HEK293 (cell line): ENCODE measurements around the gene PPM1E.
A peak's percentile ranks its signal among the peaks of the same experiment; 100 is the strongest.

Experiments used
- BCL11A ChIP-seq: fragments of 450-650 bp; formaldehyde crosslinking; IDR thresholded peaks from 2 replicates; pipeline ENCODE4 v1.5.1; 2016; ENCODE audit warnings: low read depth, missing biosample characterization, missing genetic modification characterization
- BCL11B ChIP-seq: fragments of 450-650 bp; formaldehyde crosslinking; IDR thresholded peaks from 2 replicates; pipeline ENCODE4 v1.5.1; 2016; ENCODE audit warnings: low read depth, missing biosample characterization, missing genetic modification characterization
- GLI4 ChIP-seq: fragments of 450-650 bp; formaldehyde crosslinking; IDR thresholded peaks from 2 replicates; pipeline ENCODE4 v1.5.1; 2016; ENCODE audit warnings: missing biosample characterization, missing genetic modification characterization
- HOXA7 ChIP-seq: sonication (generic); formaldehyde crosslinking; IDR thresholded peaks from 2 replicates; pipeline ENCODE4 v1.8.1; 2022; ENCODE audit warnings: missing genetic modification reagents, borderline replicate concordance
- KLF16 ChIP-seq: fragments of 450-650 bp; formaldehyde crosslinking; IDR thresholded peaks from 2 replicates; pipeline ENCODE4 v1.5.1; 2017; ENCODE audit warnings: missing biosample characterization, missing genetic modification characterization
- WT1 ChIP-seq: fragments of 450-650 bp; formaldehyde crosslinking; IDR thresholded peaks from 2 replicates; pipeline ENCODE4 v1.5.1; 2016; ENCODE audit warnings: missing biosample characterization, missing genetic modification characterization
- ZBTB21 ChIP-seq: fragments of 450-650 bp; formaldehyde crosslinking; IDR thresholded peaks from 2 replicates; pipeline ENCODE4 v1.5.1; 2017; ENCODE audit warnings: missing biosample characterization, missing genetic modification characterization
- ZIC2 ChIP-seq: fragments of 450-650 bp; formaldehyde crosslinking; IDR thresholded peaks from 2 replicates; pipeline ENCODE4 v1.5.1; 2016; ENCODE audit warnings: missing biosample characterization, missing genetic modification characterization
- ZNF121 ChIP-seq: fragments of 450-650 bp; formaldehyde crosslinking; IDR thresholded peaks from 2 replicates; pipeline ENCODE4 v1.5.1; 2016; ENCODE audit warnings: missing biosample characterization, missing genetic modification characterization
- ZNF140 ChIP-seq: fragments of 450-650 bp; formaldehyde crosslinking; IDR thresholded peaks from 2 replicates; pipeline ENCODE4 v1.5.1; 2016; ENCODE audit warnings: missing biosample characterization, missing genetic modification characterization
- ZNF16 ChIP-seq: fragments of 450-650 bp; formaldehyde crosslinking; IDR thresholded peaks from 2 replicates; pipeline ENCODE4 v1.5.1; 2016; ENCODE audit warnings: low read depth, missing biosample characterization, missing genetic modification characterization
- ZNF169 ChIP-seq: fragments of 450-650 bp; formaldehyde crosslinking; IDR thresholded peaks from 2 replicates; pipeline ENCODE4 v1.5.1; 2016; ENCODE audit warnings: missing biosample characterization, missing genetic modification characterization
- ZNF302 ChIP-seq: fragments of 450-650 bp; formaldehyde crosslinking; IDR thresholded peaks from 2 replicates; pipeline ENCODE4 v1.5.1; 2016; ENCODE audit warnings: missing biosample characterization, missing genetic modification characterization, low read depth
- ZNF394 ChIP-seq: fragments of 450-650 bp; formaldehyde crosslinking; IDR thresholded peaks from 2 replicates; pipeline ENCODE4 v1.5.1; 2016; ENCODE audit warnings: missing biosample characterization, missing genetic modification characterization, mild to moderate bottlenecking, moderate library complexity, borderline replicate concordance
- ZNF529 ChIP-seq: fragments of 450-650 bp; formaldehyde crosslinking; IDR thresholded peaks from 2 replicates; pipeline ENCODE4 v1.5.1; 2017; ENCODE audit warnings: missing genetic modification characterization, missing biosample characterization; ENCODE audit not compliant: insufficient replicate concordance
- ZNF544 ChIP-seq: fragments of 450-650 bp; formaldehyde crosslinking; IDR thresholded peaks from 2 replicates; pipeline ENCODE4 v1.5.0; 2017; ENCODE audit warnings: missing biosample characterization, missing genetic modification characterization
- ZNF558 ChIP-seq: fragments of 450-650 bp; formaldehyde crosslinking; IDR thresholded peaks from 2 replicates; pipeline ENCODE4 v1.5.1; 2016; ENCODE audit warnings: missing biosample characterization, missing genetic modification characterization
- ZNF610 ChIP-seq: fragments of 450-650 bp; formaldehyde crosslinking; IDR thresholded peaks from 2 replicates; pipeline ENCODE4 v1.5.1; 2016; ENCODE audit warnings: missing biosample characterization, missing genetic modification characterization, borderline replicate concordance
- ZNF624 ChIP-seq: fragments of 450-650 bp; formaldehyde crosslinking; IDR thresholded peaks from 2 replicates; pipeline ENCODE4 v1.5.1; 2017; ENCODE audit warnings: missing biosample characterization, missing genetic modification characterization
- ZNF747 ChIP-seq: fragments of 450-650 bp; formaldehyde crosslinking; IDR thresholded peaks from 2 replicates; pipeline ENCODE4 v1.5.1; 2016; ENCODE audit warnings: missing biosample characterization, missing genetic modification characterization
- TF ChIP-seq, protein P1 (sequence below): fragments of 450-650 bp; formaldehyde crosslinking; IDR thresholded peaks from 2 replicates; pipeline ENCODE4 v1.5.1; 2016; ENCODE audit warnings: missing biosample characterization, missing genetic modification characterization
- TF ChIP-seq, protein P2 (sequence below): sonication (generic); formaldehyde crosslinking; IDR thresholded peaks from 2 replicates; pipeline ENCODE4 v1.8.1; 2022; ENCODE audit warnings: mild to moderate bottlenecking, moderate library complexity, missing genetic modification reagents
- TF ChIP-seq, protein P3 (sequence below): fragments of 450-650 bp; formaldehyde crosslinking; IDR thresholded peaks from 2 replicates; pipeline ENCODE4 v1.5.1; 2016; ENCODE audit warnings: missing biosample characterization, missing genetic modification characterization
- TF ChIP-seq, protein P4 (sequence below): fragments of 450-650 bp; formaldehyde crosslinking; IDR thresholded peaks from 2 replicates; pipeline ENCODE4 v1.5.1; 2016; ENCODE audit warnings: missing biosample characterization, missing genetic modification characterization
- TF ChIP-seq, protein P5 (sequence below): fragments of 450-650 bp; formaldehyde crosslinking; IDR thresholded peaks from 2 replicates; pipeline ENCODE4 v1.5.1; 2016; ENCODE audit warnings: missing biosample characterization, missing genetic modification characterization
- TF ChIP-seq, protein P6 (sequence below): IDR thresholded peaks from 2 replicates; pipeline ENCODE4 v1.6.1; 2011; ENCODE audit warnings: mild to moderate bottlenecking, low read depth, low read length, borderline replicate concordance
- TF ChIP-seq, protein P7 (sequence below): fragments of 450-650 bp; formaldehyde crosslinking; IDR thresholded peaks from 2 replicates; pipeline ENCODE4 v1.5.1; 2017; ENCODE audit warnings: missing biosample characterization, missing genetic modification characterization
- TF ChIP-seq, protein P8 (sequence below): fragments of 450-650 bp; formaldehyde crosslinking; IDR thresholded peaks from 2 replicates; pipeline ENCODE4 v1.5.1; 2016; ENCODE audit warnings: missing biosample characterization, missing genetic modification characterization

PPM1E gene

DNA sequence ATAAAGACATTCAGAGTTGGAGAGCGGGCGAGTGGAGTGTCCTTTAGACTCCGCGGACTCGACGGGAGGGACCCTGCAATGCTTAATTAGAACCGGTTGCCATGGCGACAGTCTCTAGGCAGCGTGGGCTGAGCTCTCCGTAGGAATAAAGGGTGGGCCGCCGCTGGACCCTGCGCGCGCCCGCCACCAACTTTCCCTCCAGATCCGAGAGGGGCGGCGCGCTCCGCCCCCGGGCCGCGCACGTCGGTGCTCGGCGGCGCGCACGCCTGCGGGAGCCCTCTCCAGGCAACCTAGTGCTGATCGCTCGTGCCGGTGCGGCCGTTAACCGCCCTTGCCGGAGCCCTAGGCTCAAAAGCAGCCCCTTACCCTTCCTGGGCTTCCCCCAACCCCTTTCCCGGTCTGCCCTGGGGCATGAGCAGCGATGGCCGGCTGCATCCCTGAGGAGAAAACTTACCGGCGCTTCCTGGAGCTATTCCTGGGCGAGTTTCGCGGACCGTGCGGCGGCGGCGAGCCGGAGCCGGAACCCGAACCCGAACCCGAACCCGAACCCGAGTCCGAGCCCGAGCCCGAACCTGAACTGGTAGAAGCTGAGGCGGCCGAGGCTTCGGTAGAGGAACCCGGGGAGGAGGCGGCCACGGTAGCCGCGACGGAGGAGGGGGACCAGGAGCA lies at the start of gene PPM1E (continued):
- TF ChIP-seq ZNF16 (tag by site-specific recombination) = no peak
- TF ChIP-seq ZNF121 (tag by site-specific recombination) = no peak
- TF ChIP-seq, protein P1, sequence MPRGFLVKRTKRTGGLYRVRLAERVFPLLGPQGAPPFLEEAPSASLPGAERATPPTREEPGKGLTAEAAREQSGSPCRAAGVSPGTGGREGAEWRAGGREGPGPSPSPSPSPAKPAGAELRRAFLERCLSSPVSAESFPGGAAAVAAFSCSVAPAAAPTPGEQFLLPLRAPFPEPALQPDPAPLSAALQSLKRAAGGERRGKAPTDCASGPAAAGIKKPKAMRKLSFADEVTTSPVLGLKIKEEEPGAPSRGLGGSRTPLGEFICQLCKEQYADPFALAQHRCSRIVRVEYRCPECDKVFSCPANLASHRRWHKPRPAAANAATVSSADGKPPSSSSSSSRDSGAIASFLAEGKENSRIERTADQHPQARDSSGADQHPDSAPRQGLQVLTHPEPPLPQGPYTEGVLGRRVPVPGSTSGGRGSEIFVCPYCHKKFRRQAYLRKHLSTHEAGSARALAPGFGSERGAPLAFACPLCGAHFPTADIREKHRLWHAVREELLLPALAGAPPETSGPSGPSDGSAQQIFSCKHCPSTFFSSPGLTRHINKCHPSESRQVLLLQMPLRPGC (tag by site-specific recombination) = no peak
- no peak for TF ChIP-seq ZNF169 (tag by site-specific recombination)
- TF ChIP-seq ZNF610 = no peak
- no peak for TF ChIP-seq ZBTB21 (tag by site-specific recombination)
- TF ChIP-seq ZNF558 (tag by site-specific recombination) = no peak
- TF ChIP-seq BCL11B (tag by site-specific recombination) = no peak
- TF ChIP-seq, protein P2, sequence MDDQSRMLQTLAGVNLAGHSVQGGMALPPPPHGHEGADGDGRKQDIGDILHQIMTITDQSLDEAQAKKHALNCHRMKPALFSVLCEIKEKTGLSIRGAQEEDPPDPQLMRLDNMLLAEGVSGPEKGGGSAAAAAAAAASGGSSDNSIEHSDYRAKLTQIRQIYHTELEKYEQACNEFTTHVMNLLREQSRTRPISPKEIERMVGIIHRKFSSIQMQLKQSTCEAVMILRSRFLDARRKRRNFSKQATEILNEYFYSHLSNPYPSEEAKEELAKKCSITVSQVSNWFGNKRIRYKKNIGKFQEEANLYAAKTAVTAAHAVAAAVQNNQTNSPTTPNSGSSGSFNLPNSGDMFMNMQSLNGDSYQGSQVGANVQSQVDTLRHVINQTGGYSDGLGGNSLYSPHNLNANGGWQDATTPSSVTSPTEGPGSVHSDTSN = peak; percentile 12; the same call in 1 of the 2 replicates
- TF ChIP-seq, protein P3, sequence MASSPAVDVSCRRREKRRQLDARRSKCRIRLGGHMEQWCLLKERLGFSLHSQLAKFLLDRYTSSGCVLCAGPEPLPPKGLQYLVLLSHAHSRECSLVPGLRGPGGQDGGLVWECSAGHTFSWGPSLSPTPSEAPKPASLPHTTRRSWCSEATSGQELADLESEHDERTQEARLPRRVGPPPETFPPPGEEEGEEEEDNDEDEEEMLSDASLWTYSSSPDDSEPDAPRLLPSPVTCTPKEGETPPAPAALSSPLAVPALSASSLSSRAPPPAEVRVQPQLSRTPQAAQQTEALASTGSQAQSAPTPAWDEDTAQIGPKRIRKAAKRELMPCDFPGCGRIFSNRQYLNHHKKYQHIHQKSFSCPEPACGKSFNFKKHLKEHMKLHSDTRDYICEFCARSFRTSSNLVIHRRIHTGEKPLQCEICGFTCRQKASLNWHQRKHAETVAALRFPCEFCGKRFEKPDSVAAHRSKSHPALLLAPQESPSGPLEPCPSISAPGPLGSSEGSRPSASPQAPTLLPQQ (tag by site-specific recombination) = peak; percentile 42; the same call in 1 of the 2 replicates
- no peak for TF ChIP-seq ZNF302 (tag by site-specific recombination)
- TF ChIP-seq, protein P4, sequence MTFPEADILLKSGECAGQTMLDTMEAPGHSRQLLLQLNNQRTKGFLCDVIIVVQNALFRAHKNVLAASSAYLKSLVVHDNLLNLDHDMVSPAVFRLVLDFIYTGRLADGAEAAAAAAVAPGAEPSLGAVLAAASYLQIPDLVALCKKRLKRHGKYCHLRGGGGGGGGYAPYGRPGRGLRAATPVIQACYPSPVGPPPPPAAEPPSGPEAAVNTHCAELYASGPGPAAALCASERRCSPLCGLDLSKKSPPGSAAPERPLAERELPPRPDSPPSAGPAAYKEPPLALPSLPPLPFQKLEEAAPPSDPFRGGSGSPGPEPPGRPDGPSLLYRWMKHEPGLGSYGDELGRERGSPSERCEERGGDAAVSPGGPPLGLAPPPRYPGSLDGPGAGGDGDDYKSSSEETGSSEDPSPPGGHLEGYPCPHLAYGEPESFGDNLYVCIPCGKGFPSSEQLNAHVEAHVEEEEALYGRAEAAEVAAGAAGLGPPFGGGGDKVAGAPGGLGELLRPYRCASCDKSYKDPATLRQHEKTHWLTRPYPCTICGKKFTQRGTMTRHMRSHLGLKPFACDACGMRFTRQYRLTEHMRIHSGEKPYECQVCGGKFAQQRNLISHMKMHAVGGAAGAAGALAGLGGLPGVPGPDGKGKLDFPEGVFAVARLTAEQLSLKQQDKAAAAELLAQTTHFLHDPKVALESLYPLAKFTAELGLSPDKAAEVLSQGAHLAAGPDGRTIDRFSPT = no peak
- no peak for TF ChIP-seq BCL11A (tag by site-specific recombination)
- no peak for TF ChIP-seq ZNF544 (tag by site-specific recombination)
- no peak for TF ChIP-seq WT1
- TF ChIP-seq, protein P5, sequence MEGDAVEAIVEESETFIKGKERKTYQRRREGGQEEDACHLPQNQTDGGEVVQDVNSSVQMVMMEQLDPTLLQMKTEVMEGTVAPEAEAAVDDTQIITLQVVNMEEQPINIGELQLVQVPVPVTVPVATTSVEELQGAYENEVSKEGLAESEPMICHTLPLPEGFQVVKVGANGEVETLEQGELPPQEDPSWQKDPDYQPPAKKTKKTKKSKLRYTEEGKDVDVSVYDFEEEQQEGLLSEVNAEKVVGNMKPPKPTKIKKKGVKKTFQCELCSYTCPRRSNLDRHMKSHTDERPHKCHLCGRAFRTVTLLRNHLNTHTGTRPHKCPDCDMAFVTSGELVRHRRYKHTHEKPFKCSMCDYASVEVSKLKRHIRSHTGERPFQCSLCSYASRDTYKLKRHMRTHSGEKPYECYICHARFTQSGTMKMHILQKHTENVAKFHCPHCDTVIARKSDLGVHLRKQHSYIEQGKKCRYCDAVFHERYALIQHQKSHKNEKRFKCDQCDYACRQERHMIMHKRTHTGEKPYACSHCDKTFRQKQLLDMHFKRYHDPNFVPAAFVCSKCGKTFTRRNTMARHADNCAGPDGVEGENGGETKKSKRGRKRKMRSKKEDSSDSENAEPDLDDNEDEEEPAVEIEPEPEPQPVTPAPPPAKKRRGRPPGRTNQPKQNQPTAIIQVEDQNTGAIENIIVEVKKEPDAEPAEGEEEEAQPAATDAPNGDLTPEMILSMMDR (tag by site-specific recombination) = peak; percentile 13; the same call in 1 of the 2 replicates
- TF ChIP-seq HOXA7 (CRISPR knock-in tag) = no peak
- TF ChIP-seq ZNF624 (tag by site-specific recombination) = no peak
- no peak for TF ChIP-seq ZNF529 (tag by site-specific recombination)
- TF ChIP-seq ZIC2 (tag by site-specific recombination) = no peak
- TF ChIP-seq KLF16 = no peak
- TF ChIP-seq, protein P6, sequence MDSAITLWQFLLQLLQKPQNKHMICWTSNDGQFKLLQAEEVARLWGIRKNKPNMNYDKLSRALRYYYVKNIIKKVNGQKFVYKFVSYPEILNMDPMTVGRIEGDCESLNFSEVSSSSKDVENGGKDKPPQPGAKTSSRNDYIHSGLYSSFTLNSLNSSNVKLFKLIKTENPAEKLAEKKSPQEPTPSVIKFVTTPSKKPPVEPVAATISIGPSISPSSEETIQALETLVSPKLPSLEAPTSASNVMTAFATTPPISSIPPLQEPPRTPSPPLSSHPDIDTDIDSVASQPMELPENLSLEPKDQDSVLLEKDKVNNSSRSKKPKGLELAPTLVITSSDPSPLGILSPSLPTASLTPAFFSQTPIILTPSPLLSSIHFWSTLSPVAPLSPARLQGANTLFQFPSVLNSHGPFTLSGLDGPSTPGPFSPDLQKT = no peak
- TF ChIP-seq, protein P7, sequence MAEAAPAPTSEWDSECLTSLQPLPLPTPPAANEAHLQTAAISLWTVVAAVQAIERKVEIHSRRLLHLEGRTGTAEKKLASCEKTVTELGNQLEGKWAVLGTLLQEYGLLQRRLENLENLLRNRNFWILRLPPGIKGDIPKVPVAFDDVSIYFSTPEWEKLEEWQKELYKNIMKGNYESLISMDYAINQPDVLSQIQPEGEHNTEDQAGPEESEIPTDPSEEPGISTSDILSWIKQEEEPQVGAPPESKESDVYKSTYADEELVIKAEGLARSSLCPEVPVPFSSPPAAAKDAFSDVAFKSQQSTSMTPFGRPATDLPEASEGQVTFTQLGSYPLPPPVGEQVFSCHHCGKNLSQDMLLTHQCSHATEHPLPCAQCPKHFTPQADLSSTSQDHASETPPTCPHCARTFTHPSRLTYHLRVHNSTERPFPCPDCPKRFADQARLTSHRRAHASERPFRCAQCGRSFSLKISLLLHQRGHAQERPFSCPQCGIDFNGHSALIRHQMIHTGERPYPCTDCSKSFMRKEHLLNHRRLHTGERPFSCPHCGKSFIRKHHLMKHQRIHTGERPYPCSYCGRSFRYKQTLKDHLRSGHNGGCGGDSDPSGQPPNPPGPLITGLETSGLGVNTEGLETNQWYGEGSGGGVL = no peak
- TF ChIP-seq ZNF747 (tag by site-specific recombination) = no peak
- TF ChIP-seq GLI4 (tag by site-specific recombination) = no peak
- TF ChIP-seq, protein P8, sequence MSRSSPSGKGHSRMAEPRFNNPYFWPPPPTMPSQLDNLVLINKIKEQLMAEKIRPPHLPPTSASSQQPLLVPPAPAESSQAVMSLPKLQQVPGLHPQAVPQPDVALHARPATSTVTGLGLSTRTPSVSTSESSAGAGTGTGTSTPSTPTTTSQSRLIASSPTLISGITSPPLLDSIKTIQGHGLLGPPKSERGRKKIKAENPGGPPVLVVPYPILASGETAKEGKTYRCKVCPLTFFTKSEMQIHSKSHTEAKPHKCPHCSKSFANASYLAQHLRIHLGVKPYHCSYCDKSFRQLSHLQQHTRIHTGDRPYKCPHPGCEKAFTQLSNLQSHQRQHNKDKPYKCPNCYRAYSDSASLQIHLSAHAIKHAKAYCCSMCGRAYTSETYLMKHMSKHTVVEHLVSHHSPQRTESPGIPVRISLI (tag by site-specific recombination) = no peak
- TF ChIP-seq ZNF140 (tag by site-specific recombination) = no peak
- no peak for TF ChIP-seq ZNF394
